ENCODE measurements around the gene KRTAP5-4. TPM values are rescaled to one million over a fixed set of nuclear protein-coding genes. Genes with fewer than 3 reads are reported as not detected.

Gene KRTAP5-4
- total and polyA plus RNA-seq, 2 experiments from 2014 or later, result not detected

- H2AFZ ChIP-seq, result no peak overlapping the region
- H3K9me3 ChIP-seq (ENCODE audit: low read depth), result no peaks in the 10 kb centered on the region
- no peaks in the 10 kb centered on the region for H3K36me3 ChIP-seq (ENCODE audit: low read depth)
- H3K27ac ChIP-seq, result no peak overlapping the region
- no peaks in the 10 kb centered on the region for H3K79me2 ChIP-seq (ENCODE audit: insufficient read depth)
- 55 to 65% methylated on average over 2 of the region's 2 CpGs for WGBS, 2 experiments (ENCODE audit: low coverage in 1 of 2, low lambda C conversion rate in 2 of 2, missing lambda C conversion rate in 2 of 2)
- no peaks in the 10 kb centered on the region for H3K9me2 ChIP-seq (ENCODE audit: insufficient read depth)
- H3K9ac ChIP-seq, result no peak overlapping the region
- no peak overlapping the region for H3K4me2 ChIP-seq (ENCODE audit: unreplicated experiment)
- no peak overlapping the region for H3K4me3 ChIP-seq
- in situ Hi-C loops (cut with MboI), result no loop called here
- DNase-seq, result no peak
- H3K27me3 ChIP-seq (replicated peaks; ENCODE audit: insufficient read depth), result peaks cover 52% of the 10 kb centered on the region
- no peaks in the 10 kb centered on the region for H3F3A ChIP-seq (ENCODE audit: insufficient read depth)
- no peaks in the 10 kb centered on the region for H4K20me1 ChIP-seq (ENCODE audit: insufficient read depth)
- H3K4me1 ChIP-seq (ENCODE audit: insufficient read depth), result no peaks in the 10 kb centered on the region
- no peak for TF ChIP-seq EZH2 (IDR thresholded peaks at IDR 0.05; ENCODE audit: insufficient read depth, poor library complexity, severe bottlenecking)
- TF ChIP-seq EZH2phosphoT487 (IDR thresholded peaks at IDR 0.05; ENCODE audit: insufficient read depth, low read depth), result no peak
These were observed 15.7 kb upstream of the KRTAP5-4 start for GRCh38 chr11:1637628-1638027.

GRCh38 chr11:1636291-1636950 is 14.5 kb upstream of the KRTAP5-4 start:
- no peak overlapping the region for H3K4me2 ChIP-seq (ENCODE audit: unreplicated experiment)
- no peaks in the 10 kb centered on the region for H3K36me3 ChIP-seq (ENCODE audit: low read depth)
- no peaks in the 10 kb centered on the region for H3K79me2 ChIP-seq (ENCODE audit: insufficient read depth)
- no peaks in the 10 kb centered on the region for H3K9me2 ChIP-seq (ENCODE audit: insufficient read depth)
- no peak overlapping the region for H2AFZ ChIP-seq
- H3K4me1 ChIP-seq (ENCODE audit: insufficient read depth), result no peaks in the 10 kb centered on the region
- H3K9ac ChIP-seq, result no peak overlapping the region
- H3K4me3 ChIP-seq, result no peak overlapping the region
- TF ChIP-seq EZH2 (IDR thresholded peaks at IDR 0.05; ENCODE audit: insufficient read depth, poor library complexity, severe bottlenecking) (no peak), EZH2phosphoT487 (IDR thresholded peaks at IDR 0.05; ENCODE audit: insufficient read depth, low read depth) (no peak)
- in situ Hi-C loops (cut with MboI), result no loop called here
- no peaks in the 10 kb centered on the region for H4K20me1 ChIP-seq (ENCODE audit: insufficient read depth)
- no peak for DNase-seq
- WGBS, 2 experiments (ENCODE audit: low coverage in 1 of 2, low lambda C conversion rate in 2 of 2, missing lambda C conversion rate in 2 of 2), result 57 to 60% methylated on average over 19 of the region's 19 CpGs
- H3F3A ChIP-seq (ENCODE audit: insufficient read depth), result no peaks in the 10 kb centered on the region
- no peaks in the 10 kb centered on the region for H3K9me3 ChIP-seq (ENCODE audit: low read depth)
- H3K27me3 ChIP-seq (replicated peaks; ENCODE audit: insufficient read depth), result peaks cover 65% of the 10 kb centered on the region
- H3K27ac ChIP-seq, result no peak overlapping the region

GRCh38 chr11:1633864-1634263 is 11.9 kb upstream of the KRTAP5-4 start:
- Histone ChIP-seq H2AFZ (no peak overlapping the region), H3K79me2 (ENCODE audit: insufficient read depth) (no peaks in the 10 kb centered on the region), H3K27me3 (replicated peaks; ENCODE audit: insufficient read depth) (peaks cover 67% of the 10 kb centered on the region), H3K9ac (no peak overlapping the region), H4K20me1 (ENCODE audit: insufficient read depth) (no peaks in the 10 kb centered on the region), H3F3A (ENCODE audit: insufficient read depth) (no peaks in the 10 kb centered on the region), H3K27ac (no peak overlapping the region), H3K4me1 (ENCODE audit: insufficient read depth) (no peaks in the 10 kb centered on the region), H3K36me3 (ENCODE audit: low read depth) (no peaks in the 10 kb centered on the region), H3K9me3 (ENCODE audit: low read depth) (no peaks in the 10 kb centered on the region), H3K4me3 (no peak overlapping the region), H3K4me2 (ENCODE audit: unreplicated experiment) (no peak overlapping the region), H3K9me2 (ENCODE audit: insufficient read depth) (no peaks in the 10 kb centered on the region)
- TF ChIP-seq EZH2 (IDR thresholded peaks at IDR 0.05; ENCODE audit: insufficient read depth, poor library complexity, severe bottlenecking) (no peak), EZH2phosphoT487 (IDR thresholded peaks at IDR 0.05; ENCODE audit: insufficient read depth, low read depth) (no peak)
- WGBS, 2 experiments (ENCODE audit: low coverage in 1 of 2, low lambda C conversion rate in 2 of 2, missing lambda C conversion rate in 2 of 2), result 51 to 62% methylated on average over 10 of the region's 10 CpGs
- no peak for DNase-seq
- in situ Hi-C loops (cut with MboI), result no loop called here

- H3K36me3 ChIP-seq (ENCODE audit: low read depth), result no peaks in the 10 kb centered on the region
- H3K27ac ChIP-seq, result no peak overlapping the region
- H3K4me2 ChIP-seq (ENCODE audit: unreplicated experiment), result no peak overlapping the region
- H3K9me3 ChIP-seq (ENCODE audit: low read depth), result no peaks in the 10 kb centered on the region
- in situ Hi-C loops (cut with MboI), result no loop called here
- H4K20me1 ChIP-seq (ENCODE audit: insufficient read depth), result no peaks in the 10 kb centered on the region
- no peak overlapping the region for H3K9ac ChIP-seq
- H3K4me3 ChIP-seq, result no peak overlapping the region
- H3K4me1 ChIP-seq (ENCODE audit: insufficient read depth), result no peaks in the 10 kb centered on the region
- DNase-seq, result no peak
- H3K27me3 ChIP-seq (replicated peaks; ENCODE audit: insufficient read depth), result peaks cover 68% of the 10 kb centered on the region
- TF ChIP-seq EZH2phosphoT487 (IDR thresholded peaks at IDR 0.05; ENCODE audit: insufficient read depth, low read depth) (no peak), EZH2 (IDR thresholded peaks at IDR 0.05; ENCODE audit: insufficient read depth, poor library complexity, severe bottlenecking) (no peak)
- no peaks in the 10 kb centered on the region for H3F3A ChIP-seq (ENCODE audit: insufficient read depth)
- no peaks in the 10 kb centered on the region for H3K79me2 ChIP-seq (ENCODE audit: insufficient read depth)
- 39 to 42% methylated on average over 11 of the region's 11 CpGs for WGBS, 2 experiments (ENCODE audit: low coverage in 1 of 2, low lambda C conversion rate in 2 of 2, missing lambda C conversion rate in 2 of 2)
- H2AFZ ChIP-seq, result no peak overlapping the region
- H3K9me2 ChIP-seq (ENCODE audit: insufficient read depth), result no peaks in the 10 kb centered on the region
These were observed 10.2 kb upstream of the KRTAP5-4 start for GRCh38 chr11:1632053-1632714.

Measured in GM23248 (cell line).